Activated naive CD4-positive, alpha-beta T cell treated with anti-CD3 and anti-CD28 coated beads, Interleukin-2, amount 50 U/mL, for 72 hours (primary cell): Measurements from ENCODE around the gene RIPOR3. TPM values are rescaled to one million over a fixed set of nuclear protein-coding genes. Genes with fewer than 3 reads are reported as not detected.
"Not testable (repeated sequence)": the region's sequence is repeated elsewhere in the genome, so short reads cannot be mapped to it uniquely, and the experiment has no call there.

ENCODE experiments used
- ATAC-seq, 2 donors: fragments of 150-1000 bp; cut with Tn5 transposase; 2 replicates each; pipeline ENCODE4 v1.10.0; 2021; ENCODE audit warnings: mild to moderate bottlenecking in 2 of 2, moderate library complexity in 2 of 2
- DNase-seq, 2 donors: peaks; one replicate each; pipeline ENCODE4 v3.0.0; 2021 to 2022; ENCODE audit warnings: low spot score in 2 of 2
- H3K27ac Mint-ChIP-seq, 2 donors: one replicate each; pipeline ENCODE4 v1.8.0; 2022; ENCODE audit warnings: mild to moderate bottlenecking in 2 of 2, mixed read lengths in 2 of 2
- H3K36me3 Mint-ChIP-seq, 2 donors: one replicate each; pipeline ENCODE4 v1.8.0; 2022; ENCODE audit warnings: mixed read lengths in 2 of 2
- H3K9me3 Mint-ChIP-seq, 2 donors: one replicate each; pipeline ENCODE4 v1.8.0; 2022; ENCODE audit warnings: mixed read lengths in 2 of 2
- total RNA-seq, 2 donors: library from RNA; stranded (reverse); gene quantifications; one replicate each; pipeline ENCODE4 v1.2.3, GENCODE V29; 2022

Gene RIPOR3
- total RNA-seq, 2 donors from 2014 or later = 0.08 TPM; not detected in 1

DNA sequence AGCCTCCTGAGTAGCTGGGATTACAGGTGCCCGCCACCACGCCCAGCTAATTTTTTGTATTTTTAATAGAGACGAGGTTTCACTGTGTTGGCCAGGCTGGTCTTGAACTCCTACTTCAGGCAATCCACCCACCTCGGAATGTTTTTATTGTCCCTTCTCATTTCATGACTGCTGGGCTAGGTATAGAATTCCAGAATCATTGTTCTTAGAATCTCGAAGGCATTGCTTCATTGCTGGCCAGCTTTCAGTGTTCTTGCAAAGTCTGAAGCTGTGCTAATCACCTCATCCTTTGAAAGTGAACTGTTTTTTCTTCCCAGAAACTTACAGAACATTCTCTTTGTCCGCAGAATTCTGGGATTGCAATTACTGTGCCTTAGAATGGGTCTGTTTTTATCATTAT is 132.2 kb downstream of the RIPOR3 start:
- DNase-seq (no peak), ATAC-seq (no peak)
- peak overlapping the region; percentile 69 to 100 for H3K27ac Mint-ChIP-seq
- peaks cover 20 to 57% of the 10 kb centered on the region in 2 donors for H3K36me3 Mint-ChIP-seq
- peaks cover 0 to 4% of the 10 kb centered on the region in 2 donors for H3K9me3 Mint-ChIP-seq

DNA sequence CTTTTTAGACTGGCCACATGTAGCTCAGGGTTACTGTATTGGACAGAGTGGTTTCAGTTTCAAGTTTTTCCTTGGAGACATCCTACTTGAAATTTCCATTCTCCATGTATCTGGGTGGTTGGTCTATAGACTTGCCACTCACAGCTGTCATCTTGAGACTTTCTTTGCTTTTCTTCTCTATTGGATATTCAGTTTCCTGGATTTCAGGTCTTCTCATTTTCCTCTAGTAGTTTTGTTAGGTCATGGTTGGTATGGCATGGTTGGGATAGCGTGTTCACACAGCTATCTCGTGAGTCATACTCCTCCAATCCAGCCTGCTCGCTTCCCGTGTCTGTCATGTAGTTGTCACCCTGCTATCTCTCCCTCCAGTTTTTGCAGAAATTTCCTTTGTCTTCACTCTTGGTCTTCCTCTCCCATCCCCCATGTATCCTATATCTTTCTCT is 132.8 kb downstream of the RIPOR3 start:
- peak overlapping the region in 1 of 2 donors; percentile 2 for H3K27ac Mint-ChIP-seq
- peaks cover 0 to 4% of the 10 kb centered on the region in 2 donors for H3K9me3 Mint-ChIP-seq
- peaks cover 20 to 57% of the 10 kb centered on the region in 2 donors for H3K36me3 Mint-ChIP-seq
- ATAC-seq (no peak), DNase-seq (no peak)

DNA sequence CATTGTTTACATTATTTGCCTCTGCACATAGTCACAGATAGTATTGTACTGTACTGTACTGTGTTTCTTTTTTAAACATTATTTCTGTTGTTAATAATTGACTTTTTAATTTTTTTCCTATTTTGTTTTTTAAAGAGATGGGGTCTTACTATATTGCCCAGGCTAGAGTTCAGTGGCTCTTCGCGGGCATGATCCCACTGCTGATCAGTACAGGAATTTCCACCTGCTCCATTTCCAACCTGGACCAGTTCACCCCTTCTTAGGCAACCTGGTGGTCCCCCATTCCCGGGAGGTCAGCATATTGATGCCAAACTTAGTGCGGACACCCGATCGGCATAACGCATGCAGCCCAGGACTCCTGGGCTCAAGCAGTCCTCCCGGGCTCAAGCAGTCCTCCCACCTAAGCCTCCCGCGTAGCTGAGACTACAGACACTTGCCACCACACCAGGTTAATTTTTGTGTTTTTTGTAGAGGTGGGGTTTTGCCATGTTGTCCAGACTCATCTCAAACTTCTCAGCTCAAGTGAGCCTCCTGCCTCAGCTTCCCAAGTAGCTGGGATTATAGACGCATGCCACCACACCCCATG is 133.7 kb downstream of the RIPOR3 start:
- peaks cover 13 to 48% of the 10 kb centered on the region in 2 donors for H3K36me3 Mint-ChIP-seq
- H3K27ac Mint-ChIP-seq = peak overlapping the region in 1 of 2 donors; percentile 58
- no peaks in the 10 kb centered on the region for H3K9me3 Mint-ChIP-seq
- DNase-seq = no peak
- no peak for ATAC-seq

DNA sequence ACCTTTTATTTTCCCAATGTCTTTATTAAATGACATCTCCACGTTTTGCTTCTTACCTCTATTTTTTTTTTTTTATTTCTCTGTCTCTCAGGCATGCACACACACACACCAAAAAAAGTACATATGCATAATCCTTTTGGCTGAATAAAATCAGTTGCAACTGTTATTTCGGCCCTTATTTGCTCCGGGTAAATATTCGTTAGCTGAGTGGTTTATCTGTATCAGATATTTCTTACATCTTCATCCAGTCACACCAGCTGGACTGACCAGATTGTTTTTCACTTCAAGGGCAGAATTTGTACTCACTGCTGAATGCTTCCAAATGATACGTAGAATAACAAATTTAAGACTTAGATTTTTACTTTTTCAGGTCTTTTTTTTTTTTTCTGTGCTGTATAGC is 135.7 kb downstream of the RIPOR3 start:
- ATAC-seq (no peak), DNase-seq (no peak)
- Mint-ChIP-seq H3K27ac (peak overlapping the region; percentile 14 to 61), H3K9me3 (no peaks in the 10 kb centered on the region), H3K36me3 (peaks cover 0 to 29% of the 10 kb centered on the region in 2 donors)

DNA sequence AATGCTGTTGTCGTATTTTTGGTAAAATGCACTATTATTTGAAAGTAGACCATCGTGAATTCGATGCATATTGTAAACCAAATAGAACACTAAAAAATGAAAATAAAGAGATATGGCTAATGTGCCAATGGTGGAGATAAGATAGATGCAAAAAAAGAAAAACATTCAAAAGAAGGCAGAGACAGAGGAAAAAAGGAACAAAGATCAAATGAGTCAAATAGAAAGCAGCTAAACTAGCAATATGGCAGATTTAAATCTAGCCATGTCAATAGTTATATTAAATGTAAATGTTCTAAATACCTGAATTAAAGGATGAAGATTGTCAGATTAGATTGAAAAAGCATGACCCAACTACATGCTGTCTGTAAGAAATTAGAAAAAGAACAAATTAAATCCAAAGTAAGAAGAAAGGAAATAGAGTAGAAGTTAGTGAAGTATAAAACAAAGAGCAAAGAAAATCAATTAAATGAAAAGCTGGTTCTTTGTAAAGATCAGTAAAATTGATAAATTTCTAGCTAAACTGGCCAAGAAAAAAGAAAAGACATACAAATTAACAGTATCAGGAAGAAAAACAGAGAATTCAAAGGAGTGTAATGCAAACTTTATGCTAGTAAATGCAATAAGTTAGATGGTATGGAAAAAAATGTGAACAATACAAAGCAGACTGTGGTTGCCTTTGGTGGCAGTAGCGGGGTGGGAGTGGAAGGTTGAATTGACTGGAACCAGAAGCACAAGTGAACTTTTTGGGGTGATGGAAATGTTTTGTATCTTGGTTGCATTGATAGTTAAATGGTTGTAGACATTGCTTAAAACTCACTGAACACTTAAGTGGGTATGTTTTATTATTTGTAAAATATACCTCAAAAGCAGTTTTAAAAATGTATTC is 136.4 kb downstream of the RIPOR3 start:
- peak; percentile 45 to 51 for ATAC-seq
- Mint-ChIP-seq H3K27ac (no peak overlapping the region), H3K9me3 (no peaks in the 10 kb centered on the region)

DNA sequence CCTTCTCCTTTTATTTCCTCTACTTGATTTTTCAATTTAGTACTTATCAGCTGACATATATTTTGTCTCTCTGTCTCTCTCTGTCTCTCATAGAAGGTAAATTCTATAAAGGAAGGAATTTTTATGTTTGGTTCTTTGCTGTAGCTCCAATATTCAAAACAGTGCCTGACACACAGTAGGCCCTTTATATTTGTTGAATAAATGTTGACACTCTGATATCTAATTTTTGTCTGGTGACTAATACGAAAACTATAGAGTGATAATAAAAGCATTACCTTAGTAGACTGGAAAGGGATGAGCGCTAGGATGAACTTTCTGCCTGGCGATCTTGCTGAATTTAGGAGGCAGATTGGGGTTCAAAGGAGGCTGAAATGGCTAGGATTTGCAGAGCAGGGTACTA is 138.4 kb downstream of the RIPOR3 start:
- no peaks in the 10 kb centered on the region for H3K9me3 Mint-ChIP-seq
- ATAC-seq = no peak

More for the DNA sequence above, 136.4 kb downstream of the RIPOR3 start:
- no peak for DNase-seq
- peaks cover 0 to 28% of the 10 kb centered on the region in 2 donors for H3K36me3 Mint-ChIP-seq

DNA sequence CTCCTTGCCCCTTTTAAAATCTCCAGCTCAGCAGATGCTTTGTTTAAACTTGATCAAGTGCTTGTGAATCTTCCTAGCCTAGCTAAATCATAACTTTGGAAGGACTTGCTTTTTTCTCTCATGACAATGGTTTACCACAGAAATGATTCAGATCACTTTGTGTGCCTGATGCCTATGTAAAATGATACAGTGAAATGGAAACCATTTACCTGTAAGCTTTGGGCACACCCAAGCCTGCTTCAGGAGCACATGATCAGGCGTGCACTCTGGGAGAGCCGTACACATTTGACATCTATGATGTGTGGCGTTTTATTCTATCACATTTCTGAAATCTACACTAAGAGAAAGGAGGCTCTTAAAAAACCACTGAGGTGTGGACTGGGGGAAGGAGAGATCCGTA is 140.1 kb downstream of the RIPOR3 start:
- Mint-ChIP-seq H3K36me3 (peaks cover 0 to 19% of the 10 kb centered on the region in 2 donors), H3K9me3 (no peaks in the 10 kb centered on the region), H3K27ac (peak overlapping the region; percentile 84 to 96)
- ATAC-seq (peak; percentile 79 to 87), DNase-seq (peak in 1 of 2 donors; percentile 49)

More for the DNA sequence above, 138.4 kb downstream of the RIPOR3 start:
- DNase-seq = no peak
- Mint-ChIP-seq H3K27ac (no peak overlapping the region), H3K36me3 (peaks cover 0 to 24% of the 10 kb centered on the region in 2 donors)

DNA sequence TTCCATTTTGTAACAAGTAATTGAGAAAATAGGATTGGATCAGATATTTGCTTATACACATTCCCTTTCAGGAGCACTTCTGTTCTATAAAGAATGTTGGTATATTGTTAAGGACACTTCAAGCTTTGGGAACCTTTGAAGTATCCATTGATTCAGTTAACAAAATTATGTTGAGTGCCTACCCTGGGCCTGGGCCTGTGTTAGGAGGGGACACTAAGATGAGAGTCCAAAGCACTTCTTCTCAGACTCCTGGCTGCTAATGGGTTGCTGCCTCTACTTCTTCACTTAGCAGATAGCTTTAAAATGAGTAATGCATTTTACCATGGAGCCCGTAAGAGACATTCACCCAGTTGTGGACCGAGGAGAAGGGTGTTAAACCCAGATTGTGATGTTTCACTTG is 140.8 kb downstream of the RIPOR3 start:
- ATAC-seq (no peak), DNase-seq (no peak)
- no peaks in the 10 kb centered on the region for H3K9me3 Mint-ChIP-seq
- H3K36me3 Mint-ChIP-seq = peaks cover 0 to 23% of the 10 kb centered on the region in 2 donors
- H3K27ac Mint-ChIP-seq = peak overlapping the region; percentile 84

DNA sequence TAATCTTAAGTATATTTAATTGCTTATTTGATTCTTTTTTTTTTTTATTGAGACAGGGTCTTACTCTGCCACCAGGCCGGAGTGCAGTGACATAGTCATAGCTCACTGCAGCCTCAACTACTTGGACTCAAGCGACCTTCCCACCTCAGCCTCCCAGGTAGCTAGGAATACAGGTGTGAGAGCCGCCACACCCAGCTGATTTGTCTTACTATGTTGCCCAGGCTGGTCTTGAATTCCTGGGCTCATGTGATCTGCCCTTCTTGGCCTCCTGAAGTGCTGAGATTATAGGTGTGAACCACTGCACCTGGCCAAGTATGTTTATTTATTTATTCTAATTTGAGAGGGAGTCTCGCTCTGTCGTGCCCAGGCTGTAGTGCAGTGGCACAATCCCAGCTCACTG is 142.9 kb downstream of the RIPOR3 start:
- peak overlapping the region; percentile 88 to 99 for H3K27ac Mint-ChIP-seq
- ATAC-seq = no peak

DNA sequence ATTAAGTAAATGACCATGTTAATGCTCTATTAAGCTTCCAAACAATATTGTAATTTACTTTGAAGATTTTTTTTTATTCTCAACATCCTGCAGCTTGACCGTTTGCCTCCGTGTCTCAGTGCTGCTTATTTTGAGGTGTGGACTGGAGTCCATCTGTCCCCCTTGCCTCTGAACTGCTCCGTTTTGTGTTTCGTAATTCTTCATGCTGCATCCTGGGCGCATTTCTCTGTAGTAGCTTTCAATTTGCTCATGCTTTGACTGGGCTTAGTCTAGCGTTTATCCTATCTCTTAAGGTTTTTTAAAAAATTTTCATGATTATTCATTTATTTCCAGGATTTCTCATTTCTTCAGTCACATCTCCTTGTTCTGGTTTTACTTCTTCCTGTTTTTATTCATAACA is 143.4 kb downstream of the RIPOR3 start:
- Mint-ChIP-seq H3K27ac (peak overlapping the region; percentile 88 to 99), H3K9me3 (no peaks in the 10 kb centered on the region), H3K36me3 (peaks cover 0 to 38% of the 10 kb centered on the region in 2 donors)
- DNase-seq (no peak), ATAC-seq (peak in 1 of 2 donors; percentile 25)

More for the DNA sequence above, 142.9 kb downstream of the RIPOR3 start:
- H3K9me3 Mint-ChIP-seq = no peaks in the 10 kb centered on the region
- DNase-seq = no peak
- peaks cover 0 to 33% of the 10 kb centered on the region in 2 donors for H3K36me3 Mint-ChIP-seq

DNA sequence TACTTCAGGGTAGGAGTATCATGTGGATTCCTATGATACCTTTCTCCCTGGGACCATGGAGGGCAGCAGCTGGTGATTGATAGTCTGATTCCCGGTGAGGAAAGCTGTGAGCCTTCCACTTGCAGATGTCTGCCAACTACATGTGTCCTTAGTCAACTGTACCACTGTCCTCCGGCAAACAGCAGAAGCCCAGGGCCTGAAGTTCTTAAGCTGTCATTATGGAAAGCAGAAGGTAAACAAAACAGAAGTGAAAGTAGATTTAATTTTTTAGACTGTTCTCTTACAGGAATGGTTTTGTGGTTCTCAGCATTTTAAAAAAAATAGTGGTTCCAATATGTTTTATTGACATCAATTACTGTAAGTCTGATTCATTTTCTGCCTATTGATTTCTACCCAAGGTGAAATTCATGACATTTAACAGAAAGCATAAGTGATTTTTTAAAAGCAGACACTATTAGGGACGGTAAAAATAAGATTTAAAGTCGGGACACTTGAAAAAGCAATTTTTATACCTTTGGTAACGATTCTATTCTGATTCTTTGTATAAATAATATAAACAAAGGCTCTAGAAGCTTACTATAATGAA is 144.5 kb downstream of the RIPOR3 start:
- Mint-ChIP-seq H3K9me3 (no peaks in the 10 kb centered on the region), H3K27ac (peak overlapping the region; percentile 88 to 99), H3K36me3 (peaks cover 0 to 43% of the 10 kb centered on the region in 2 donors)
- DNase-seq (no peak), ATAC-seq (peak; percentile 60 to 79)

DNA sequence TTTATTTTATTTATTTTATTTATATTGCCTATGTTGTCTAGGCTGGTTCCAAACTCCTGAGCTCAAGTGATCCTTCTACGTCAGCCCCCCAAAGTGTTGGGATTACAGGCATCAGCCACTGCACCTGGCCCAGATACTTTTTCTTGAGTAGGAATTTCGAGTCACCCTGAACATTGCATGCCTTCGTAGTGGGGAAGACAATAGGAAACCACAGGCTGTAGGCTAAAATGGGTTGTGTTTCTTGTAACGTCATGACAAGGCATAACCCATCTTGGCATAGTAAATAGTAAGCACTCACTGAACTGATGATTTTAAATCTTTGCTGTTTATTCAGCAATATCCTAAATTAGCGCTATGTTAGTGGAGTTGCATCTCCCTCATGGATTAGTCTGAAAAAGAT is 146.2 kb downstream of the RIPOR3 start:
- peaks cover 0 to 56% of the 10 kb centered on the region in 2 donors for H3K36me3 Mint-ChIP-seq
- ATAC-seq = no peak
- H3K27ac Mint-ChIP-seq = peak overlapping the region; percentile 88 to 99
- DNase-seq = no peak
- no peaks in the 10 kb centered on the region for H3K9me3 Mint-ChIP-seq

DNA sequence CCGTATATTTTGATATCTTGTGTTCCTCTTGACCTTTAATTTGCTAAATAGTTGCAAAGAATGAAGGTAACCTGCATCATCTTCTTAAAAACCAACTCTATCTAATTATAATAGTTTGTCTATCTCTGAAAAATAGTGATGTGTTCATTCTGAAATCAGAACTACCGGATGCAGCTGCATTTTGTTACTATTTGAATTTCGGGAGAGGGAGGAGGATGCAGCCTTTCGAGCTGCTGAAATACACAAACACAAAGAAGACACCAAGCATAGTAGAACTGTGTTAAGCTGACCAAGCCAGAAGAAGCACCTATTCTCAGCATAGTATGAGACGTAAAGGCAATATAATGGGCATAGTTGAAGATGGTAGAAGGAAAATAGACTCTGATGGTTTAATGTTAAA is 148.0 kb downstream of the RIPOR3 start:
- H3K9me3 Mint-ChIP-seq = no peaks in the 10 kb centered on the region

DNA sequence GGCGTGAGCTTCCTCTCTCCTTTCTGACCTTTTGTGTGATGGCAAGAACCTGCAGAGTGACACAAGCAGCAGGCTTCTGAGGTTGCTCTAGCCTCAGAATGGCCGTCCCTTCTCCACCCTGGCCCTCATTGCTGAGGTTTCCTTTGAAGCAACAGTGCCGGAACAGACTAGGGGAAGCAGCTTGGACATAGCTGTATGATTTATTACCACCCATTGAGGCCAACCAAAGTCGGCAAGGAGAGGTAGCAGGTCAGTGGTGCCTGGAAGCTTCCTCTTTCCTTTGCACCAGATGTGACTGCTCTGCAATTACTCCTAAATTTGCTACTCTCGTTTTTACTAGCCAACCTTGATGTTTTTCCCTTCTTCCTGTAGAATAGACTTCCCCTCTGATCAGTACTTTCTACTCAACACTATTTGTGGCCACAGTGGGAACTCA is 149.7 kb downstream of the RIPOR3 start:
- DNase-seq = no peak
- peak overlapping the region; percentile 43 to 92 for H3K27ac Mint-ChIP-seq
- ATAC-seq = peak; percentile 22 to 71
- no peaks in the 10 kb centered on the region for H3K9me3 Mint-ChIP-seq
- H3K36me3 Mint-ChIP-seq = peaks cover 0 to 44% of the 10 kb centered on the region in 2 donors

More for the DNA sequence above, 148.0 kb downstream of the RIPOR3 start:
- DNase-seq (no peak), ATAC-seq (no peak)
- no peak overlapping the region for H3K27ac Mint-ChIP-seq
- H3K36me3 Mint-ChIP-seq = peaks cover 0 to 45% of the 10 kb centered on the region in 2 donors

DNA sequence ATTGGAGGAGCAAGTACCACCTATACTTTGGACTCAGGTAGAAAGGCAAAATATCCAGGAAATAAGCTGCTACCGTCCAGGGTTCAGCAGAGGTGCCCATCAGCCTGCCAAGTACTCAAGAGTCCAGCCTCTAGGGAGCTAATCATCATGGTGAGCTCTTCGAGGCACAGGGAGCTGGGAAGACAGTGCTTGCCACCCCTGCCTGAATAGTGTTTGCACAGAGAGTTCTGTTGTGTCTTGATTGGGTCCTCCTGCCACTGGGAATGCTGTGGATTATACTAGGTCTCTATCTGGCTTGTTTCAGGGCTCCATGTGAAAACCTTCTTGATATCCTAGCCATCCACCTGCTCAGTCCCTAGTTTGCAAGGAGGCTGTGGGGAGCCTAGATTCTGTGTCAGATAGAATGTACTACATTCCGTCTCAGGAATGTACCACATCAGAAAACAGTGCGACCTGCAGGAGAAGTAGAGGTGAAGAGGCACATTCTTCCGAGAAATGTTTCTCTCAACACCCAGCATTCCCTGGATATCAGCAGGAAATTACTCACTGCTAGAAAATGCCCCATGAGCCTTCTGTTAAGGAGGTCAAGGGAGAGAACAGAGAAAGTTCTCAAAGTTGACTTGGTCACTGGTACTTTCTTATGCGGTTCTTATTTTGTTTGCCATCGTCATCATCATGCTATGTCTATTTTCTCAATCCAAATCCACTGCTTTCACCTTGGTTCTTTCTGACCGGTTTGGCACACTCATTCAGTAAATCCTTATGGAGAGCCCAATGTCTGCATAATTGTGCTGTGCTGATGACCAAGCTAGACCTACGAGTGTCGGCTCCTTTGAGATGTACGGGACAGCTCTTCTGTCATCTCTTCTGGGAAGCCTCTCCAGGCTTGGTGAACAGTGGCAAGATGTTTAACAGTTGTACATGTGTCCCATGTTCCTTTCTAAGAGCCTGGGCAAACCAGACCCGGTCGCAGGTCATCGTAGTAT is 150.4 kb downstream of the RIPOR3 start:
- Mint-ChIP-seq H3K36me3 (peaks cover 0 to 44% of the 10 kb centered on the region in 2 donors), H3K9me3 (no peaks in the 10 kb centered on the region)
- peak; percentile 18 to 33 for ATAC-seq

DNA sequence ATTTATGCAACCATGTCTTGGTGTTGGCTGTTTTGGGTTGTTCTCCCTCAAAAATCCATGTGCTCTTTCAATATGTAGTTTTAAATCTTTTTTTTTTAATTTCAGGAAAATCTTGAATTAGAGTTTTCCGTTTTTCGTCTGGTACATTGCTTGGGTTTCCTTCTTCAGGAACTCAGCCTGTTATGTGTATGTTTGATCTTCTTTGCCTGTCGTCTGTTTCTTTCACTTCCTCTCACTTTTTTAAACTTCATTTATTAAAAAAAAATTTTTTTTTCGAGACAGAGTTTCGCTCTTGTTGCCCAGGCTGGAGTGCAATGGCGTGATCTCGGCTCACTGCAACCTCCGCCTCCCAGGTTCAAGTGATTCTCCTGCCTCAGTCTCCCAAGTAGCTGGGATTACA is 151.5 kb downstream of the RIPOR3 start:
- Mint-ChIP-seq H3K36me3 (peaks cover 0 to 38% of the 10 kb centered on the region in 2 donors), H3K27ac (peak overlapping the region in 1 of 2 donors; percentile 90)
- not testable (repeated sequence) for DNase-seq, ATAC-seq, H3K9me3 Mint-ChIP-seq

More for the DNA sequence above, 150.4 kb downstream of the RIPOR3 start:
- DNase-seq = no peak
- H3K27ac Mint-ChIP-seq = peak overlapping the region; percentile 43 to 84
